OCI-LY1 (cell line): Measurements from ENCODE around the gene TNN.

Experiments used
- H2AFZ ChIP-seq: fragments of 200-600 bp; sonication (generic), shearing (Covaris generic); 2 replicates; pipeline ENCODE4 v1.6.0; 2014; ENCODE audit warnings: antibody characterized with exemption, mild to moderate bottlenecking, low read length
- H3F3A ChIP-seq: fragments of 200-600 bp; sonication (generic), shearing (Covaris generic); 2 replicates; pipeline ENCODE4 v1.6.0; 2014; ENCODE audit warnings: mild to moderate bottlenecking, antibody characterized with exemption, low read length, moderate library complexity; ENCODE audit not compliant: insufficient read depth
- H3K27ac ChIP-seq: fragments of 200-600 bp; sonication (generic); 2 replicates; pipeline ENCODE4 v1.5.1; 2014; ENCODE audit warnings: low read length, mixed run types, mild to moderate bottlenecking, low read depth; ENCODE audit not compliant: poor library complexity, severe bottlenecking
- H3K27me3 ChIP-seq: fragments of 200-600 bp; sonication (generic); 2 replicates; pipeline ENCODE4 v1.6.0; 2014; ENCODE audit warnings: antibody characterized with exemption, mild to moderate bottlenecking, low read length, moderate library complexity; ENCODE audit not compliant: insufficient read depth
- H3K36me3 ChIP-seq: fragments of 200-600 bp; sonication (generic); 2 replicates; pipeline ENCODE4 v1.6.1; 2014; ENCODE audit warnings: mild to moderate bottlenecking, antibody characterized with exemption, low read length, moderate library complexity, mixed read lengths; ENCODE audit not compliant: insufficient read depth
- H3K4me1 ChIP-seq: fragments of 200-600 bp; sonication (generic); 2 replicates; pipeline ENCODE4 v1.5.1; 2014; ENCODE audit warnings: mild to moderate bottlenecking, low read length, moderate library complexity; ENCODE audit not compliant: insufficient read depth, severe bottlenecking
- H3K4me2 ChIP-seq: fragments of 200-600 bp; sonication (generic), shearing (Covaris generic); 2 replicates; pipeline ENCODE4 v1.6.1; 2014; ENCODE audit warnings: low read length
- H3K4me3 ChIP-seq: fragments of 200-600 bp; sonication (generic); 2 replicates; pipeline ENCODE4 v1.5.1; 2014; ENCODE audit warnings: low read length, low read depth, mild to moderate bottlenecking, mixed read lengths; ENCODE audit not compliant: poor library complexity, severe bottlenecking
- H3K79me2 ChIP-seq: fragments of 200-600 bp; shearing (Covaris generic); 2 replicates; pipeline ENCODE4 v1.6.1; 2016; ENCODE audit warnings: mixed run types, low read length, mixed read lengths; ENCODE audit not compliant: insufficient read depth
- H3K9ac ChIP-seq: fragments of 200-600 bp; sonication (generic), shearing (Covaris generic); 2 replicates; pipeline ENCODE4 v1.6.1; 2014; ENCODE audit warnings: mild to moderate bottlenecking, low read length, mixed read lengths
- H3K9me2 ChIP-seq: fragments of 200-600 bp; sonication (generic), shearing (Covaris generic); 2 replicates; pipeline ENCODE4 v1.6.1; 2014; ENCODE audit warnings: low read depth, mild to moderate bottlenecking, low read length, mixed read lengths
- H3K9me3 ChIP-seq: fragments of 200-600 bp; shearing (Covaris generic); 2 replicates; pipeline ENCODE4 v1.6.1; 2014; ENCODE audit warnings: low read length, mixed read lengths
- H4K20me1 ChIP-seq: fragments of 200-600 bp; sonication (generic), shearing (Covaris generic); 2 replicates; pipeline ENCODE4 v1.6.0; 2016; ENCODE audit warnings: mild to moderate bottlenecking, low read length; ENCODE audit not compliant: insufficient read depth
- EZH2 ChIP-seq: fragments of 200-600 bp; sonication (generic), shearing (Covaris generic); IDR thresholded peaks from 2 replicates; pipeline ENCODE4 v1.8.0; 2017; ENCODE audit warnings: borderline replicate concordance, mixed run types, mild to moderate bottlenecking, antibody characterized with exemption, low read length, moderate library complexity, mixed read lengths
- TF ChIP-seq, protein P1 (sequence below): fragments of 200-600 bp; sonication (generic), shearing (Covaris generic); IDR thresholded peaks from 2 replicates; pipeline ENCODE4 v1.5.1; 2017; ENCODE audit warnings: mild to moderate bottlenecking, antibody characterized with exemption, low read length, moderate library complexity, mixed read lengths

Gene TNN

DNA sequence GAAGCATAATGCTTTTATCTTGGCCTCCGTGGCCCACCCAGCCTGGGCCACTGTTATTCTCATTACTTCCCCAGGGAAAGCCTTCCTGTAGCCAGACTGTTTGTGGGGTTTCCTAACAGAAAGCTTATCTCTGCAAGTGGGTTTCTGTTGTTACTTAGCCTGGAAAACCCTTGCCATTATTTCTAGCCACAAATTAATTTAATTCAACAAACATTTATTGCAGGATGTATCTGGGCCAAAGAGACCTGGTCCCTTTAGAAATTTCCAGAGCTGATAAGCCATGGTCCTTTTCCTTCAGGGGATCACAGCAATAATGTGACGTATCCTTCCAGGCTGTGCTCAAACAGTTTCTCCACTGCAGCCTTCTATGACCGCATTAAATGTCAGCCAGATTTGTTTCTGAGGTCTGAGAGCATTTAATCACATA lies 20.9 kb downstream of the TNN start:
- H3K4me2 ChIP-seq, result no peak overlapping the region
- H3K79me2 ChIP-seq, result no peaks in the 10 kb centered on the region
- H3K36me3 ChIP-seq, result no peaks in the 10 kb centered on the region
- H3K9me2 ChIP-seq, result no peaks in the 10 kb centered on the region
- no peak overlapping the region for H3K9ac ChIP-seq
- H3F3A ChIP-seq, result no peaks in the 10 kb centered on the region
- H2AFZ ChIP-seq, result no peak overlapping the region
- H3K27ac ChIP-seq, result no peak overlapping the region
- no peaks in the 10 kb centered on the region for H3K4me1 ChIP-seq
- TF ChIP-seq, protein P1, sequence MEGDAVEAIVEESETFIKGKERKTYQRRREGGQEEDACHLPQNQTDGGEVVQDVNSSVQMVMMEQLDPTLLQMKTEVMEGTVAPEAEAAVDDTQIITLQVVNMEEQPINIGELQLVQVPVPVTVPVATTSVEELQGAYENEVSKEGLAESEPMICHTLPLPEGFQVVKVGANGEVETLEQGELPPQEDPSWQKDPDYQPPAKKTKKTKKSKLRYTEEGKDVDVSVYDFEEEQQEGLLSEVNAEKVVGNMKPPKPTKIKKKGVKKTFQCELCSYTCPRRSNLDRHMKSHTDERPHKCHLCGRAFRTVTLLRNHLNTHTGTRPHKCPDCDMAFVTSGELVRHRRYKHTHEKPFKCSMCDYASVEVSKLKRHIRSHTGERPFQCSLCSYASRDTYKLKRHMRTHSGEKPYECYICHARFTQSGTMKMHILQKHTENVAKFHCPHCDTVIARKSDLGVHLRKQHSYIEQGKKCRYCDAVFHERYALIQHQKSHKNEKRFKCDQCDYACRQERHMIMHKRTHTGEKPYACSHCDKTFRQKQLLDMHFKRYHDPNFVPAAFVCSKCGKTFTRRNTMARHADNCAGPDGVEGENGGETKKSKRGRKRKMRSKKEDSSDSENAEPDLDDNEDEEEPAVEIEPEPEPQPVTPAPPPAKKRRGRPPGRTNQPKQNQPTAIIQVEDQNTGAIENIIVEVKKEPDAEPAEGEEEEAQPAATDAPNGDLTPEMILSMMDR, result no peak
- H3K9me3 ChIP-seq, result no peaks in the 10 kb centered on the region
- no peak overlapping the region for H3K4me3 ChIP-seq
- no peaks in the 10 kb centered on the region for H4K20me1 ChIP-seq
- H3K27me3 ChIP-seq, result no peaks in the 10 kb centered on the region

DNA sequence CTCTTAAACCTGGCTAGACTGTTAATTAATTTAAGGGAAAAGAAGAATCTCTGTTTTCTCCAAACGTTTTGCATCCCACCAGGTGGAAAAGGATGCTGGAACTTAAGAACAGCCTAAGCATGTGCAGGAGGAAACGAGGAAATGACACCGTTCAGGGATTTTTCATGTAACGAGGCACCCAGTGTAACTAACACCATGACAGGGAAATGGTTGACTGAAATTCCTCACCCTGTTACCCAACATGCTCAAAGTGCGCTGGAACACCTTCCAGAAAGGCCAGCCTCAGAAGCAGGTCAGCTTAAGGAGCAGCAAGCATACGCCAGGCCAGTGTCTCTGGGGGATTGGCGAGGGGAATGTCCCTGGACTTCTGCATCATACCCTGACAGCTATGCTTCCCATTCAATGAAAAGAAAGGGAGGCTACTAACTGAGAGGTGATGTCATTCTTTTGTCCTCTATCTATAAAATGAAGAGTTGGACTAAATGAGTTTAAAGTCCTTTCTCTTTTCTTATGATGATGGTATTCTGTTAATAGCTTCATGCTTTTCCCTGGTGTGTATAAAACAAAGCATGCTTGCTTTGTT lies 21.6 kb downstream of the TNN start:
- no peak overlapping the region for H3K27ac ChIP-seq
- no peaks in the 10 kb centered on the region for H3F3A ChIP-seq
- no peaks in the 10 kb centered on the region for H3K79me2 ChIP-seq
- H3K4me1 ChIP-seq, result no peaks in the 10 kb centered on the region
- H3K9me3 ChIP-seq, result no peaks in the 10 kb centered on the region
- no peaks in the 10 kb centered on the region for H4K20me1 ChIP-seq
- H3K27me3 ChIP-seq, result no peaks in the 10 kb centered on the region
- TF ChIP-seq EZH2, result no peak
- TF ChIP-seq, protein P1, result no peak
- H2AFZ ChIP-seq, result no peak overlapping the region
- no peak overlapping the region for H3K4me3 ChIP-seq
- no peaks in the 10 kb centered on the region for H3K9me2 ChIP-seq
- no peaks in the 10 kb centered on the region for H3K36me3 ChIP-seq
- no peak overlapping the region for H3K4me2 ChIP-seq
- no peak overlapping the region for H3K9ac ChIP-seq

DNA sequence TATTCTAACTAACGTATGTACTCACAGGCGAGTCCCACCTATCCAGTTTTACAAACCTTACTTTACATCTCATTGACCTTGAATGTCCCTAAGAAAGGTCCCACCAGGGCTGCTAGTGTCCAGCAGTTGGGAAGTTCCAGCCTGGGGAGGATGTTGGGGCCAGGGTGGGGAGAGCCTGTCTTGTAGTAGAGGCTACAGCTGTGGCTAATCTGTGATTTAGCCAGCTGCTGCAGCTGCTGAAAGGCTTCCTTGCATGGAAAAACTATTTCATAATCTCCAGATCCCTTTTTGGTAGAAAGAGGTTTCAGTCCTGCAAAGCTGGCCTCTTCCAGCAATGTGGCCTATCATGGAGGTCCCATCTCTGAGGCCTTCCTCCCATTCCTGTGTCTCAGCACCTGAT lies 23.1 kb downstream of the TNN start:
- no peak overlapping the region for H3K9ac ChIP-seq
- H3K27me3 ChIP-seq, result no peaks in the 10 kb centered on the region
- H4K20me1 ChIP-seq, result no peaks in the 10 kb centered on the region
- H3K4me1 ChIP-seq, result no peaks in the 10 kb centered on the region
- H3K9me3 ChIP-seq, result no peaks in the 10 kb centered on the region
- H3K4me3 ChIP-seq, result no peak overlapping the region
- H3K79me2 ChIP-seq, result no peaks in the 10 kb centered on the region
- TF ChIP-seq EZH2, result no peak
- TF ChIP-seq, protein P1, result no peak
- H3F3A ChIP-seq, result no peaks in the 10 kb centered on the region
- H2AFZ ChIP-seq, result no peak overlapping the region
- no peaks in the 10 kb centered on the region for H3K36me3 ChIP-seq
- no peaks in the 10 kb centered on the region for H3K9me2 ChIP-seq
- no peak overlapping the region for H3K27ac ChIP-seq
- H3K4me2 ChIP-seq, result no peak overlapping the region
